ENCODE measurements around the gene LEPR. TPM values are rescaled to one million over a fixed set of nuclear protein-coding genes. Genes with fewer than 3 reads are reported as not detected.
A peak's percentile ranks its signal among the peaks of the same experiment; 100 is the strongest.
"Not testable (repeated sequence)": the region's sequence is repeated elsewhere in the genome, so short reads cannot be mapped to it uniquely, and the experiment has no call there.

The LEPR gene
- polyA plus RNA-seq, 12 donors, result 5.3 to 20.8 (median 9.1) TPM; not detected in 1

DNA sequence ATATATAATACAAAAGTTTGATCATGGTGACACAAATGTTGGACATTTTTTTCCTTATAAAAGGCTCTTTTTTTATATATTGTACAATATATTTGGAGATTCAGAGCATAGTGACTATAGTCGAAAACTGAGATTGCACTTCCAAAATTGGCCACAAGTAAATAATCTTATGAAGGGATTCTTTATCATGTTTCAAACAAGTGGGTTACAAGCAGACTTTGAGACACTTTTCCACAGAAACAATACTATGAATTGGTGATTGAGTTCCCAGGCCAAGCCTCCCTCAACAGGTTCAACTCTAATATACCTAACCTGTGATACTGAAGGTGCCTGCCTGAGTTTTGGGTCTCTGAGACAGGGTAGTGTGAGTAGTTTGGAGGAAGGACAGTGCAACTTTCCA is 13.8 kb downstream of the LEPR start:
- no peak for DNase-seq

DNA sequence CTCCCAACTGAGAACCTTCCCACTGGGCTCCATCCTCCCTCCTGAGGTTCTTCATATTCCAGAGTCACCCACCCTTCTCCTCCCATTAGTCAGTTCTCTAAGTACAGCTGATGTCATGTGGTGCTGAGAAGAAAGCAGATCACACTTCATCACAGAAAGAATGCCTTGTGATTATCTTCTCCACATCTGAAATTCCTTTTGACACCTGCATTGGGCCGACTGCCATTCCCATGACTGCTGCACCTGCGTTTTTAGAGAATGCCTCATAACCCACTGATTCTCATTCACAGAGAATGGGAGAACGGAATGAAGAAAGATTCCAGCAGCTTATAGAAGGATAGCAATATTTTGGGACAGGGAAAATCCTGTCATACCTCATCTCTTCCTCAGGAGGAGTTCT is 14.3 kb downstream of the LEPR start:
- DNase-seq, result no peak

DNA sequence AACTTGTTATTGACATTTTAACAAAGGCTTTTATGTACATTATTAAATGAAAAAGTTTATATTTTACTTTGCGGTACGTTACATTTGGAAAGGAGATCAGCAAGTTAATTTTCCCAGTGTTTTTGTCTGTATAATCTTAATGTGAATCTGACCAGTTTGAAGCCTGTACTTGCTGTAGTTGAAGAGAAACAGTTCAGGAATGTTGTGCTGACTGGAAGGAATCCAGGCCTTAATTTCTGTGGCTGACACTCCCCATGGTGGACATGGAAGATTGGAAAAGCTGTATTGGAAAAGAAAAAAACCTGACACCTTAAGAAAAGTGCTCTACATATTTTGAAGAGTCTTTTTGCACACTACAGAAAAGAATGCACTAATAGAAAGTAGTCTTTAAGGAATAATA is 15.5 kb downstream of the LEPR start:
- peak; percentile 37 for DNase-seq

DNA sequence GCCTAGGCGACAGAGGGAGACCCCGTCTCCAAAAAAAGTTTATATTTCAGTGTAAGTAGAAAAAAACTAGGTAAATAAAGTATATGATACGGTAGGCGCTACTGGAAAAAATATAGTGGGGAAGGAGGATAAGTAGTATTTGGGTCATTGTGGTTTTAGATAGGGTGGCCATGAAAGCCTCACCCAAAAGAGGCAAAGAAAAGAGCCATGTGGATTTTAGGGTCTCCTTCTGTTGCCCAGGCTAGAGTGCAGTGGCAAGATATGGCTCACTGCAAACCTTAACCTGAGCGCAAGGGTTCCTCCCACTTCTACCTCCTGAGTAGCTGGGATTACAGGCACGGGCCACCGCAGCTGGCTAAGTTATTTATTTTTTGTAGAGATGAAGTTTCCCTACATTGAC is 17.1 kb downstream of the LEPR start:
- no peak for DNase-seq

DNA sequence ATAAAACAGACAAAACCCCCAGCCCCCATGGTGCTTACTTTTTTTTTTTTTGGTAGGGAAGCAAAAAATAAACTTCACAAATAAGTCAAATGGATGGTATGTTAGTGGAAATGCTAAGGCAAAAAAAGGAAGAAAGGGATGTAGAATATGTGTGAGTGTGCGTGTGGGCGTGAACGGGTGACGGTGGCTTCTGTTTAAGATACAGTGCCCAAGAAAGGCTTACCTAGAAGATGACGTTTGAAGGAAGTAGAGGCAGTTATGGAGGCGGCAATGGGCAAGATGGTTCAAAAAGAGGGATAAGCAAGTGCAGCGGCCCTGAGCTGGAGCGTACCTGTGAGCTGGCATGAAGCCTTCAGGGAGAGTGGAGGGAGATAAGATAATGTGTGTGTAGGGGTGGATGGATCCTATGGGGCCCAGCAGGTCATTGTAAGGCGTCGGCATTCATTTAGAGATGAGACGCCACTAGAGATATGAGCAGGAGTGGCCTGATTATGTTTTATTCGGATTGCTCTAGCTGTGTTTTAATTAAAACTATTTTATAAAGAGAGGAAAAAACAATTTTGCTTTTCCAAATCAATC is 19.9 kb downstream of the LEPR start:
- DNase-seq, result no peak

DNA sequence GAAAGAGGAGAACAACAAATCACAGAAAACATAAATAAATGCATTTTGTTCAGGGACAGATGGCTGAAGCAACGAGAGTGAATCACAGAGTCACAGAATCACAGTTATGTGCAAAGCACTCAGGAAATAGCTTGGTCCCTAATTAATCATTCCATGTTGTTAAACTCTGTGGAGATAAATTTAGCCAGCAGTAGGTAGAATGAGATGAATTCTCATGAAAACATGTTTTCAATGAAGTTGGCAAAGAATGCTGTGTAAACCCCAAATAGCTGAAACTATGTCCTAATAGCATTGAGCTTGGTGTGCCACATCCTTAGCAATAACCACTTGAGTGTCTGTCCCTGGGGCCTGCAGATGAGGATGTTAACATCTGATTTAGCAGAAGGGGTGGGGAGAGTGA is 20.4 kb downstream of the LEPR start:
- no peak for DNase-seq

DNA sequence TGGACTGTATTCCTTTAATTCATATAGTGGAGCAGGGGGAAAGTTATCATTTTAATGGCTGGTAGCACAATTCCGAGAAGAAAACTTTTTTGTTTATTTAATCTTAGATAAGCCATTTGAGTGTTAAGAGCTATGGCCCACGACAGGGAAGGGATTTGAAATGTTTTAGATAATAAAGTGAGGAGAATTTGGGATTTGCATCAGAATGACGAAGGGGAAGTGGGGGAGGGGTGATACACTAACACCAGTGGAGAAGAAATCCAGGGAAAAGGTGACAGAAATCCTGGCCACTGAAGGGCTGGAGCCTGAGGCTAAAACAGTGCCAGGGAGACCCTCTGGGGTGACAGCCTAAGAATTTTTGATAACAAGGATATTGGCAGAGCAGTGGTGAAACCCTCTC is 21.0 kb downstream of the LEPR start:
- no peak for DNase-seq

DNA sequence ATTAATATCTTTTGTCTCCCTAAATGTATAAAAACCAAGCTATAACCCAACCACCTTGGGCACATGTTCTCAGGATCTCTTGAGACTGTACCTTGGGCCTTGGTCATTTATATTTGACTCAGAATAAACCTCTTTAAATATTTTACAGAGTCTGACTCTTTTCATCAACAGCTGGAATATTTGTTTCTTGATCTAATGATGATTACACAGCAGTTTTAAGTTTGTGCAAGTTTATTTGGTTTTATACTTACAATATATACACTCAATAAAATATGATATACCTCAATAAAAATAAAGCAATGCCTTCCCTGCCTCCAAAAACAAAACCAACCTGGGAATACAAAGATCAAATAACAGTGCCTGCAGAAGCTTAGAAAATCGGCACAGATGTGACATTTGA is 22.0 kb downstream of the LEPR start:
- DNase-seq, result no peak

DNA sequence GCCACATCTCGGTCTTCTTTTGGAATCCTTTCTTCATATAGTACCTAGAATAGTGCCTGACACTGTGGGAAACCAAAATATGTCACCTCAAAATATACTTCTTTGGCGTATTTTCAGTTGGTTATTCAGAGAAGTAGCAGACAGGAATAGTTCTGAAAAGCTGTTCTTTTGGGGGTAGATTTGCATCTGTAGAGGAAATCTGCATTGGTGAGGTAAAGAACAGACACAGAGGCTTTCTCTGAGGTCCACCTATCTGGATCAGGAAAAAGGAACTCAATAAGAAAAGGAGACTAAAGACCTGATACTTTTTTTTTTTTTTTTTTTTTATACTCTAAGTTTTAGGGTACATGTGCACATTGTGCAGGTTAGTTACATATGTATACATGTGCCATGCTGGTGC is 23.2 kb downstream of the LEPR start:
- DNase-seq, result no peak

DNA sequence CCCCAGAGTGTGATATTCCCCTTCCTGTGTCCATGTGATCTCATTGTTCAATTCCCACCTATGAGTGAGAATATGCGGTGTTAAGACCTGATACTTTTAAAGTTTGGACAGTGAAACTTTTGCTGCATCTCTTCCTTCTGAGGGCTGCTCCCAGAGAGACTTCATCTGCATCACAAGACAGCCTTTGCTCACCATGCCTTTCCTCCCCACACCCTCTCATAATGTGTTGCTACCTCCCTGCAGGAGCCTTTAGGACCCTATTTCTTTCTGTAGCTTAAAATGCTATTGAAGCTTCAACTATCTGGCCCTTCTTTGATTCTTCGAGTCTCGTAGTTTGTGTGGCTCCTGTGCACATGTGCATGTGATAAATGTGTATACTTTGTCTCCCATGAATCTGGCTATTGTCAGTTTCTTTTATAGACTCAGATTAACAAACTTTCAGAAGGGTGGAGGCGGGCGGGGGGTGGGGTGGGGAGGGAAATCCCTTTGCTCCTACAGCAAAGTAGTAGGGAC is 23.7 kb downstream of the LEPR start:
- DNase-seq, result no peak

DNA sequence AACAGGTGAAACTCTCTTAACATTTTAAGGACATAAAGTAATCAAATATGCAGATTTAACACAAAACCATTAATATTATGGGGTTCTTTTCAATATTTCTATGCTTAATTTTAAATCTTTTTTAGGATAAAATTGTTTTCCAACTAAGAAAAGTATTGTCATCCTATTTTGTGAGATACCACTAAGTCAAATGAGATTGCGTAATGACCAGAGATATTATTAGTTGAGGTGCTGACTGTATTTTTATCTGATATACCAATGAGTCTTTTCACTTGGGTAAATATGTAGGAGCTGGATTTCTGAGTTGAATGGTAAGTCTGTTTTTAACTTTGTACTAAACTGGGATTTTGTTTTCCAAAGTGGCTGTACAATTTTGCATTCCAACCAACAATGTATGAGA is 25.4 kb downstream of the LEPR start:
- DNase-seq, result no peak

DNA sequence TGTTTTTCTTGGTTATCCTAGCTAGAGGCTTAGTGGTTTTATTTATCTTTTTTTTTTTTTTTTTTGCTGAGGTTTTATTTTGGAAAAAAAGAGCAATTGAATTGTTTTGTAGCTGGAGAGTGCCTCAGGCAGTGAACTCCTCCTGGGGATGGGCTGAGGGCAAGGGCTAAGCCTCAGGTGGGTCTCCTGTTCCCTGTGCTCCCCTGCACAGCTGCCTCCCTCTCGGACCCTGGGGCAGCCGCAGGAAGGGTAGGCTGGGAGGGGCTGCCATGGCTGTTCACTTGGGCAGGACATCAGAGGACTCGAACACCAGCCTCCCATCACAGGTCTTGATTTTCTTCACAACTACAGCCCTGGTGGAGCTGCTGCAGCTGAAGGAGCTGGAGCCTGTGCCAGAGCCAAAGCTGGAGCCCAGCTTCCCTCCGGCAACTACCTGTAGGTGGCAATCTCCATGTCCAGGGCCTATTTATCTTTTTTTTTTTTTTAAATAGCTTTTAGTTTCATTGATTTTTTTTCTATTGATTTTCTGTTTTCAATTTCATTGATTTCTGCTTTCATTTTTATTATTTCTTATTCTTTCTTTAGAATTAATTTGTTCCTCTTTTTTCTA is 28.9 kb downstream of the LEPR start:
- DNase-seq, result no peak

DNA sequence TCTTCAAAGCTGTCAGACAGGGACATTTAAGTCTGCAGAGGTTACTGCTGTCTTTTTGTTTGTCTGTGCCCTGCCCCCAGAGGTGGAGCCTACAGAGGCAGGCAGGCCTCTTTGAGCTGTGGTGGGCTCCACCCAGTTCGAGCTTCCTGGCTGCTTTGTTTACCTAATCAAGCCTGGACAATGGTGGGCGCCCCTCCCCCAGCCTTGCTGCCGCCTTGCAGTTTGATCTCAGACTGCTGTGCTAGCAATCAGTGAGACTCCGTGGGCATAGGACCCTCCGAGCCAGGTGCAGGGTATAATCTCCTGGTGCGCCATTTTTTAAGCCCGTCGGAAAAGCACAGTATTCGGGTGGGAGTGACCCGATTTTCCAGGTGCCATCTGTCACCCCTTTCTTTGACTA is 35.2 kb downstream of the LEPR start:
- not testable (repeated sequence) for DNase-seq

DNA sequence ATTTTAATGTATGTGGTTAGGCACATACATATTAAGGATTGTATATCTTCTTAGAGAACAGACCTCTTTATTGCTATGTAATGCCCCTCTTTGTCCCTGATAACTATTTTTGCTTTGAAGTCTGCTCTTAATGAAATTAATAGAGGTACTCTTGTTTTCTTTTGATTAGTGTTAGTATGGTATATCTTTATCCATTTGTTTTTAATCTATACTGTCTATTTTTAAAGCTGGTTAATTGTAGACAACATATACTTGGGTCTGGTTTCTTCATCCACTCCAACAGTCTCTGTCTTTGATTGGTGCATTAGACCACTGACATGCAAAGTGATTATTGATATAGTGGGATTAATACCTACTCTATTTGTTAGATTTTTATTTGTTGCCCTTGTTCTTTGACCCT is 36.0 kb downstream of the LEPR start:
- DNase-seq, result no peak

DNA sequence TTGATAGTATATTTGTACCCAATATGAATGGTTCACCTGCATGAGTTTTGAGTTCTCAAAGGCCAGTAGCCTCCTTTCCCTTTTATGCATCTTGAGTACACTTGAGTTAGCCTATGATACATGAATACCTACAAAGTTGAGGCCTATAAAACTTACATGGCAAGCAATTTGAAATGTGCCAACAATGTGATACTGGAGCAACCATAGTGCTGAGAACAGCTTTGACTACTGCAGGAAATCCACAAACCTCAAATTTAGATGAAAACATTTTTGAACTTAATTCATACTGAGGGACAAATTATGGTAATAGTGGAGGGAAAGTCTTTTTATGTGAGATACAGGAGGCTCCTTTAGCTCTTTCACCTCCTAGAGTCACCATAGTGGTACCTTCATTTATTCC is 37.4 kb downstream of the LEPR start:
- DNase-seq, result no peak

DNA sequence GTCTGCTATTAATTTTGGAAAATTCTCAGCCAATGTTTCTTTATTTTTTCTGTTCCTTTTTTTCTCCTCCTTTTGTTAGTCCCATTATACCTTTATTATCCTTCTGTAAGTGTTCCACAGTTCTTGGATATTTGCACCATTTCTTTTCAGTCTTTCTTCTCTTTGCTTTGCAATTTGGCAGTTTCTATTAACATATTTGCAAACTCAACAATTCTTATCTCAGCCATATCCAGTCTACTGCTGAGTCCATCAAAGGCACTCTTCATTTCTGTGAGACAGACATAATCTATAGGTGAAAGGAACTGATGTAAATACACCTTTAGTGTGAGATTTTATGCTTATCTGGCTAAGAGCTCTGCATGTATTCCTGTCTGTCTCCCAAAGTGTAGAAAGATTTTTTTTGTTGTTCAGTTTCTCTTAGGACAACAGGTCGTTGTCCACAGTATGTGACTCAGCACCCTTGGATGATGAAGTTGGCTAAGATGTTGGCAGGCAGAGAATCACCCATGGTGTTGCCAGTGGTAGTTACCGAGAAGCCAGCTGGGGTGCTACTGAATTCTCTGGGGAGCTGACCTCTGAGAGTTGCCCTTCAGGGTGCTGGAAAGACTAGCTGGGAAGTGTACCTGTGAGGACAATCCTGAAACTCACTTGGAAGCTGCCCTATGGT is 38.4 kb downstream of the LEPR start:
- DNase-seq, result no peak

DNA sequence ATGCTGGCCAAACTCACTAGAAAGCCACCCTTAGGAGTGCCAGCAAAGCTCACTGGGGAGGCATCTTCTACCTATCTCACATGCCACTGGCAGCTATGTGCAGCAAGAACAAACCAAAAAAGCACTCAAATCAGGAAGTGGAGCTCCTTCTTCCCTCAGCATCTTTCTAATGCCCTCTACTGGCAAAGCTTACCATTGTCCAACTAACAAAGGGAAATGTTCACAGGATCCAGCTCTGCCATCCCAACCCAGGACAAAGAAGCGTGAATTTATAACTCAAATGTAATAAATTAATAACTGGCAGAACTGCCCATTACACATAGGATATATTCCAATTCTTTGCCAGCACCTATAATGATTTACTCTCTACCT is 38.9 kb downstream of the LEPR start:
- DNase-seq, result no peak

DNA sequence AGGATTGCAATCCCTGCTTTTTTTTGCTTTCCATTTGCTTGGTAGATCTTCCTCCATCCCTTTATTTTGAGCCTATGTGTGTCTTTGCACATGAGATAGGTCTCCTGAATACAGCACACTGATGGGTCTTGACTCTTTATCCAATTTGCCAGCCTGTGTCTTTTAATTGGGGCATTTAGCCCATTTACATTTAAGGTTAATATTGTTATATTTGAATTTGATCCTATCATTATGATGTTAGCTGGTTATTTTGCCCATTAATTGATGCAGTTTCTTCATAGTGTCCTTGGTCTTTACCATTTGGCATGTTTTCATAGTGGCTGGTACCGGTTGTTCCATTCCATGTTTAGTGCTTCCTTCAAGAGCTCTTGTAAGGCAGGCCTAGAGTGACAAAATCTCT is 45.4 kb downstream of the LEPR start:
- DNase-seq, result not testable (repeated sequence)

DNA sequence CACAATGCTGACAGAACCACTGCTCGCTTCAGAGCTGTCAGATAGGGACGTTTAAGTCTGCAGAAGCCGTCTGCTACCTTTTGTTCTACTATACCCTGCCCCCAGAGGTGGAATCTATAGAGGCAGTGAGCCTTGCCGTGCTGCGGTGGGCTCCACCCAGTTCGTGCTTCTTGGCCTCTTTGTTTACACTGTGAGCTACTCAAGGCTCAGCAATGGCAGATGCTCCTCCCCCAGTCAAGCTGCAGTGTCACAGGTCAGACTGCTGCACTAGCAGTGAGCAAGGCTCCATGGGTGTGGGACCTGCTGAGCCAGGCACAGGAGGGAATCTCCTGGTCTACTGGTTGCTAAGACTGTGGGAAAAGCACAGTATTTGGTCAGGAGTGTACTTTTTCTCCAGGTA is 47.1 kb downstream of the LEPR start:
- no peak for DNase-seq

DNA sequence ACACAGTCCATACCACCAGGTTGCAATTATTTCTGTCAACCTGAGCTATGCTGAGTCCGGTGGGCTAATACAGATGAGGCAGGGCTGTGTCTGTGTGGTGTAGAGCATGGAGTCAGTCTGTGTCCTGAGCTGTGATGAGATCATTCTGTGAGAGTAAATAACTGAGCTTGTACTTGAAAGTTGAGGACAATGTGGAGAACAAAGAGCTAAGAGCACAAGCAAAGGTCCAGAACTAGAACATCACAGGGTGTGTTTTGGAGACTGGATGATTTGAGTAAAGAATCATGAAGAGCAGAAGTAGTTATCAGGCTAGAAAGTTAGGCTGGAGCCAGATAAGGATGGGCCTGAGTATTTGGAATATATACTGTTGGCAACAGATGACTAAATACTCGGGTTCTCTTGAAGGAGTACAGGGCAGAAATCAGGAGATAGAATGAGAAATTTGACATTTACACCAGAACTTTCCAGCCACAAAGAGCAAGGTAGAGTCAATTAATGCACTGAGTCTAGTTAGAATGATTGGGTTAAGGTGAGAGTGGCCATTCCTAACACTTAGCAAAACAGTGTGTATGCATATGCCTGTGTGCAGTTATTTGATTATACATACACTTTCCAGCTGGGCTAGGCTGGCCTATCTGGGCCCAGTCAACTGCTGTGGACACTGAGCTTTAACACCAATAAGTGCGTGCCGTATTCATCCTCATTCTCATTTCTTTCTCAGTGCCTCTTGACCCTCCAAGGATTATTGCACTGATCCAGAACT is 48.8 kb downstream of the LEPR start:
- no peak for DNase-seq

DNA sequence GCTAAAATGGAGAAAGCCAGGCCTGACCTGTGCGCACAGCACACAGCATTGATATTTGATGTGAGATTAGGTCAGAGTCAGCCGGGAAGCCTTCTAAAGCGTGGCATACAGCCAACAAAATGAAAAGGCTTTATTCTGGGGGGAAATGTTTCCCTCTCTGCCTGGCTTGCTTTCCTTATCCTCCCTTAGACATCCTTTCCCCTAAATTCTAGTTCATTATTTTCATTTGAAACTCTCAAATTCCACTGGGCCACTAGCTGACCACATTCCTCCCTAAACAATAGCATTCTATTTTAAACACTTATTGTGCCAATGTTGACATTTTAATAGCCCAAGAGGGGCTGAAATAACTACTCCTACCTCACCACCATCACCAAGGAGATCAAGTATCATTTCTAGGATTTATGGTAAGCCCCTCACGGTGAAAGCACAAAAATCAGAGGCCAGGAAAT is 49.4 kb downstream of the LEPR start:
- DNase-seq, result no peak
